GM18858 (cell line): ENCODE measurements around the gene RNF152.

Source experiments
- ATAC-seq: cut with Tn5 transposase; IDR thresholded peaks from one replicate; pipeline ENCODE4 v1.9.1; 2021; ENCODE audit not compliant: unreplicated experiment

The RNF152 gene, protein sequence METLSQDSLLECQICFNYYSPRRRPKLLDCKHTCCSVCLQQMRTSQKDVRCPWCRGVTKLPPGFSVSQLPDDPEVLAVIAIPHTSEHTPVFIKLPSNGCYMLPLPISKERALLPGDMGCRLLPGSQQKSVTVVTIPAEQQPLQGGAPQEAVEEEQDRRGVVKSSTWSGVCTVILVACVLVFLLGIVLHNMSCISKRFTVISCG

DNA sequence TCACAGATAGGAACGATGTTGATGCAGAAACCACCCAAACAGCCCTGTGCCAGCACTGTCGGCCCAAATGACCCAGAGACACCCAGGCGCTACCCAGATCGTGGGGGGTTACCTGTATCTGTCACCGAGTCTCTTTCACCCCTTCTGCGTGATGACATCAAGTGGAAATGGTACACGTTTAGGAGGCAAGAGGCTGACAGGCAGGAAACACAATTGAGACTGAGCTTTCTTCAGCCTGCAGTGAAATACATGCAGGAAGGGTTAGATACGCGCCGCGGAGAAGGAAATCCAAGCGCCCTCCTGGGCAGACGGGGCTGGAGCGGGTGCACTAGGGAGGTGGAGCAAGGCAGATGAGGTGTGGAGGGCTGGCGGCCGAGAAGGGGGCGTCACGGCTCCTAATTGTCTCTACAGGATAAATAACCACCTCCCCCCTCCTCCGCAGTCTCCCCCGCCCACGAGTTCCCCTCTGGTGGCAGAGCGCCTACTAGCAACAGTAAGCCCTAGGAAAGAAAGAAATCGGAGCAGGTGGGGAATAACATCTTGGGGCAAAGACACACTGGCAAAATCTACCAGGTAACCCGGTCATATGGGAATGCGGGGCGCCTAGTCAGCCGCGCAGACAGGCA lies at the start of gene RNF152:
Gene RNF152, minus strand, starts transcription at position 325 of the 626 bp plus-strand sequence. CDS start 76,544 bp downstream, outside the sequence.
- no peak for ATAC-seq

DNA sequence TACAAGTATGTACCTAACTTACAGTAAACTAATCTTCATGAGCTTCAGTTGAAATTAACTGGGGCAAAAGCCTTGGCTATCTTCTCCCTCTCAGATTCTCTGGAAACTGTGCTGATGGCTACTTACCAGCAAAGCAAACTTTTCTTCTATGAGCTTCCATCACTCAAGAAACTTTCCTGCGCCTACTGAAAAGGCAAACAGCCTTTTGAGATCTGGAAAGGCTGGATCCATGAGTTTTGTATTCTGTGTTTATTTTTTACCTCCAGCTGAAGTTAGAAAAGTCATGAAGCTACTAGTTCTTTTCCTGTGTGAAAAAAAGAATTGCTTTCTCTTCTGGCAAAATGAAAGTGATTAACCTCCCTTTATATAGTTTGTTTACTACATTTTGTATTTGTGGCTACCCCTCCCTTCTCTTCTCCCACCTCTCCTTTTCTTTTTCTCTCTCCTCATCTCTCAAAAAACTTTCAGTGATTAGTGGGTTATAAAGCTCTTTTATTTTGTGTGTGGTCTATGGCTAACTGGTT lies 49.2 kb upstream of the RNF152 start:
- ATAC-seq = no peak

DNA sequence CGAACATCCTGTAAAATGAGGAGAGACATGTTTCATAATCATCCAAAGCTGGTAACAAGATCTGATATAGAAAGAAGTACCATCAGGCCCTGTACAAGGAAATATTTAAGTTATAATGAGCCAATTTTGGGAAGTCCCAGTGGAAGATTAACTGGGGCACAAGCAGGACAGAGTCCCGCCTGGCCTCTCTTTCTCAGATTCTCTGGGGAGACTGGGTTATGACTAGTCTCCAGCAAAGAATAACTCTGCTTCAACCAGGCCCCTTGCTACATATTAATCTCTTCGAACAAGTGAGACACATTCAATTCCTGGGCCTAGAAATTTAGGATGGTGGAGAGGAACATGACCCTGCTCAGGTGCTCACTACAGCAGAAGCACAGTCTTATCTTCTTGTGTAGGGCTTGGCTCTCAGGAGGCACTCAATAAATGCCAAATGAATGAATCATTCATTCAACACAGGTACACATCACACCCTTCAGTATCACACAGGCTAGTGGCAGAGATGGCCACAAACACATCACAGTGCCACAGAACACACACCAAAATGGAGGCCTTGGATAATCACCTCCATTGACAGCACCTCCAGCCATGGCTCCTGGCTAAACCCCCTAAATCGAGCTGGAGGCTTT lies 46.4 kb upstream of the RNF152 start:
- no peak for ATAC-seq

DNA sequence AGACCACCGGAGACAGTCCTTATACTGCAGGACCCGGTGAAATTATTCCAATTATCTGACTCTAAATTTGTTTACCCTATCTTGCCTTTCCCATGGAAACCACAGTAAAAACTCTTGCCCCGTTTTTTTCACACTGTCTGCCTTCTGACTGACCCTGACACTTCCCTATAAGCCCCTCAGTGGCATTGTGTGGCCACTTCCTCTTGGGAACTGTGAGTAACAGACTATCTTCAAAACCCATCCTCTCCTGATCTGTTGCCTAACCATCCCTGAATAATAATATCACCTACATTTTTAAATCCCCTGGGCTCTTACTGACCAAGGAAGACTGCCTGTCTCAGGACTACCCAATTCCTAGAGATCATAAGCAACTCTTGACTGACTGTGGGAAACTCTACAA lies 42.6 kb upstream of the RNF152 start:
- ATAC-seq = no peak

DNA sequence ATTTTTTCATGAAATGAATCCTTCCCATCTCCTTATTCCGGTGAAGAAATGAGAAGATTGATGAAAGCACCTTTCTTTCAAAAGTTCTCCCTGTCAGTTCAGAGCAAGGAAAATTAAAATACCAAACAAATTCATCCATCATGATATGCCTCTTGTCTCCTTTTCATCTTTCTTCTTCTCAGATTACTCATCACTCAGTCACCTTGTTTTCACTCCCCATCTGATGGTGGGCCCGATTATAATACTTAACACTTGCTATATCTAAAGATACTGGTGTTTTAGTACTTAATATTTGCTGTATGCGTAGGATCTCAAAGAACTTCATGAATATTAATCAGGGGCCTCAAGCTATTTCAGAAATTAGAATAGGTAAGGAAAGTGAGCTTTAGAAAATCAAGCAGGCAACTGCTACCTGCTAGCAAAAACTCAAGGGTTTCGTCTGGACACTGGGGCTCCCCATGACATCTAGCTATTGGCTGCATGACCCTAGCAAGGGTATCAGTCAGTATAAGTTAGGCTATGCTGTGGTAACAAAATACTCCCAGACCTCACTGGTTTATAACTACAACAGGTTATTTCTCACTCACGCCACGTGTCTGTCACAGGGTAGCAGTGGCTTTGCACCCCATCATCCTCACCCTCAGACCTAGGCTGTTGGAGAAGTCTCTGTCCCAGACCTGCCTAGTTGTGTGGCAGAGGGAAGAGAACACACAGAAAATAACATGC lies 39.0 kb upstream of the RNF152 start:
- no peak for ATAC-seq

DNA sequence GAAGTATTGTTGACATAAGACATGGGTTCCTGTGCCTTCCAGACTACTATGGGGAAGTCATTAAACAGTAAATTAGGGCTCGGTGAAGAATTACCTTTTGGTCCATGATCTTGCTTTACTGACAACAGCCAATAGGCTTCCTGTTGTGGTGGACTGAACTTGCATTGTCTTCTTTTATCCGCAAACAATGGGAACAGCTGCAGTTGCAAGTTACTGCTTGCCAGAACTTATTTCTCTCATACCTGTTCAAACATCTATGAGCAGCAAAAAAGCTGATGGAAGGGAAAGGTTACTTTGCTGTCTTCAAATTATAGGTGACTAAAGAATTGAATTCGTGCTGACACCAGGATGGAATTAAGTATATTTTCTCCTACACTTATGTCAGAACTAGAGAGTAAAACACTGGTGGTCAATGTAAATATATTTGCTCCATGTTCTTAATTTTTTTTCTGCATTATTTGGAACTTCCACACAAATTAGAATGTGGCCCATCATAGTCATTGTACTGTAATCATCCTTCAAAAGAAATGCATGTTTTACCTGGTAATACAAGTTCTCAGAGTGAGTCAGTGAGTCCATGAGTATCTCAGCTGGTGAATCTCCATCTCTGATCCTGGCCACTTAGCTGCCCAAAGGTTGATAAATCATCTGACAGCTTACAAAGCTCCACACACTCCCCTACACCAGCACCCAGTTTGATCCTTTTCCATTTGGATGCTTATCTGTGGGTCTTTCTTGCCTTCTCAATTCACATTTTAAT lies 37.3 kb upstream of the RNF152 start:
- no peak for ATAC-seq

DNA sequence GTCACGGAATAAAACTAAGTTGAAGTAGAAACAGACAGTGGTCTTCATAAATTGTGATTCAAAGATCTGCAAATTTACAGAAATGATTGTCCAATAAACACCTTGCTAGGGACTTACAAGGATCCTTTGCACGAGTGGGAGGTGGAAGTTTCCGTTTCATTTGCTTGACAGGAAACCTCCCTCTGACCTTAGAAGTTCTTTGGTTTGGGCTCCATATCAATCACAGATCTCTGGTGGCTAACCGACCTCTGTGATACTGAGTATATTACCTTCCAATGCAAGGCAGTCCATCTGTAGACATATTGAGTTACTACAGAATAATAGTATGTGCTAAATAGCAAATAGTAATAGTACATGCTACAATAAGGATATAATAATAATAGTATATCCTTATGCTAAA lies 33.7 kb upstream of the RNF152 start:
- ATAC-seq = no peak

DNA sequence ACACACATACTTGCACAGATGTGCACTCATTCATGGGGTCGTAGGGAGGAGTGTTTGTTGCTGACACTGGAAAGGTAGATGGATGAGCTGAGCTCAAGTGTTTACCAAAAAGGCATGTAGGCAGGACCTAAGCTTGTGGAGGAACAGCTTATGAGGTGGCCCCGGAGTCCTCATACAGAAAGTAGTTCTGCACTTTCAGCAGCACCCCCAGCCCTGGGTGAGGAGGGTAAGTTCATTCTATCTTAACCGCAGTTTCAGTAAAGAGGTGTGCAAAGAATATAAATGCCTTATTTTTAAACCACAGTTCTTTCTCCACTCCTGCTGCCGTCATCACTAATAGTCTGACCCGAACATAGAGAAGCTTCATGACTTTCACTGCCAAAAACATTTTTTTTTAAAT lies 31.7 kb upstream of the RNF152 start:
- ATAC-seq = no peak

DNA sequence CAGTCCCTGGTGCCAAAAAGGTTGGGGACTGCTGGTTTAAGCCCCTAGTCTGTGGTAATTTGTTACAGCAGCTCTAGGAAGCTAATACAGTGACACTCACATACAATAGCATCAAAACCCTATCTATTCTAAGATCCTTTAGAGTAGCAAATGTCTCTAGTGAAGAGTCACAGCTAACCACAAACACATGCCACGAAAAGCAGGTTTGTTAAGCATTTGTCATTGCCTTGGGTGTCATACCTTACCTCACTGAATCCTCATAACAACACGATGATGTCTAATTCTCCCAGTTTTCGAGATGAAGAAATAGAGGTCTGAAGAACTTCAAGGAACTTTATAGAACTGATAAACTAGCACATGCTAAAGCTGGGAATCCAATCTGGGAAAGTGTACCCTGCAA lies 29.6 kb upstream of the RNF152 start:
- ATAC-seq = no peak

DNA sequence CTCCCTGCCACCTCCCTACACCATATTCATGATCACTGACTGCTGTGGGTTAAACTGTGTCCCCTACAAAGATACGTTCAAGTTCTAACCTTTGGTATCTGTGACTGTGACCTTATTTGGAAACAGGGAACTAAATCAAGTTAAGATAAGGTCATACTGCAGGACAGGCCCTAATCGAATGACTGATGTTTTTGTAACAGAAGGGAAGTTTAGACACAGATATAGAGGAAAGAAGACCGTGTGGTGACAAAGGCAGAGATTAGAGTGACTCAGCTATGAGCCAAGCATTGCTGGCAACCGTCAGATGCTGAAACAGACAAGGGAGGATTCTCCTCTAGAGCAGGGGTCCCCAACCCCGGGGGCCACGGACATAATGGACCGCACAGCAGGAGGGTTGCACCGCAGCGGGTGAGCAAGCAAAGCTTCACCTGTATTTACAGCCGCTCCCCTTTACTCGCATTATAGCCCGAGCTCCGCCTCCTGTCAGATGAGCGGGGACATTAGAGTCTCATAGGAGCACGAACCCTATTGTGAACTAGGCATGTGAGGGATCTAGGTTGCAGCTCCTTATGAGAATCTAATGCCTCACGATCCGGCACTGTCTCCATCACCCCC lies 28.9 kb upstream of the RNF152 start:
- ATAC-seq = no peak

DNA sequence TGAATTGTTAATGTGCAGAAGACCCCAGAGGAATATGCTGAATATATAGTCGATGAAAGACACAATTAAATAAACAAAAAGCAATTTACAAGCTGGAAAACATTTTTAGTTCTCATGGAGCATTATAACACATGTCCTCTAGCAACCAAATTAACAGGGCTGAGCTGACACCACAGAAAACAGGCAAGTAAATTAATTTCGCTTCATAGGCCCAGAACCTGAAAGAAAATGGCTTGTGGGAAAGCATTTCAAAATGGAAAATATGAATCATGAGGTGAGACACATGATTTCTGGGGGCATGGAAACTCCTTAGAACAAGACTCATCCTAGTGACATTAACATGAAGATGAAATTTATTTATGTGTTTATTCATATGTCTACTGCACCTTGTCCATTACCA lies 25.0 kb upstream of the RNF152 start:
- no peak for ATAC-seq

DNA sequence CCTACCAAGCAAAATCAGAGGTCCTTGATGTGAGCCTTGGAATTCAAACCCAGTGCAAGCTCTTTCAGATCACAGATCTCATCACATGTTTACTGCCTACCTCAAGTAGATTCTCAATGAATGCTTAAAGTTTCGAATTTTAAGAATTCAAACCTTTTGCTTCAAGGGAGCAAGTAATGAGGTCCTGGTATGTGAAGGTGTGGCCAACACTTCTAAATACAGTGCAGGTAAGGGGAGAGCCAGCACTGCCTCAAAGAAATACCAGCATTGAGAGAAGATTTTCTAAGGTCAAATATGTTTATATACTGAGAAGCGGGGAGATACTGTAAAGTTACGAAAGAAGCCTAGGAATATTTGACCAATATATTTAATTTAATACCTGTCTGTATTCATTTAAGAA lies 19.7 kb upstream of the RNF152 start:
- ATAC-seq = no peak

DNA sequence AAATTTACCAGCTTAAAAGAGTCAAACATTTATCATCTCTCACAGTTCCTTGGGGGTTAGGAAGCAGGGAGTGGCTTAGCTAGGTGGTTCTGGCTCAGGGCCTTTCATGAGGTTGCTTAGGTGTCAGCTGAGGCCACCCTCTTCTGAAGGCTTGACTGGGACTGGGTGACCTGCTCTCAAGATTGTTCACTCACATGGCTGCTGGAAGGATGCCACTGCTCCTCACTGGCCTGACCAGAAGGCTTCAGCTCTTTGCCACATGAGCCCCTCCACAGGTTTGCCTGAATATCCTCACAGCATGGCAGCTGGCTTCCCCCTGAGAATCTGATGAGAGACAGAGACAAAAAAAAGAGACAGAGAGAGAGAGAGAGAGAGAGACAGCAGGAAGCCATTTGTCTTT lies 17.3 kb upstream of the RNF152 start:
- no peak for ATAC-seq

DNA sequence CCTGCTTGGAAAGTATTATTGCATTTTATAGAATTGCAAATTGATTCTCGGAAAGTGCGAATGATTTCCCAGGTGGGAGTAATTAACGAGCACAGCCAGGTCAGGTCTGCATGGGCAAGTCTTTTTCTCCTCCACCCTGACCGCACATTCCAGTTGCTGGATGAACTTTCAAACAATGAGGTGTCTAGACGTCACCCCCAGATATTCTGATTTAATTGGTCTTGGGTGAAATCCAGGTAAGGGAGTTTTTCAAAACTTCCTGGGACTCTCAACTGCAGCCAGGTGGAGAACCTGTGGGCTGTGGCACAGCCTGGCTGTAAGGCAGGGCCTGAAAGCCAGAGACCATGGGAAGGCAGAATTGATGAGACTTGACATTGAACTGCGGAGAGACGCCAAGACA lies 15.9 kb upstream of the RNF152 start:
- ATAC-seq = no peak

DNA sequence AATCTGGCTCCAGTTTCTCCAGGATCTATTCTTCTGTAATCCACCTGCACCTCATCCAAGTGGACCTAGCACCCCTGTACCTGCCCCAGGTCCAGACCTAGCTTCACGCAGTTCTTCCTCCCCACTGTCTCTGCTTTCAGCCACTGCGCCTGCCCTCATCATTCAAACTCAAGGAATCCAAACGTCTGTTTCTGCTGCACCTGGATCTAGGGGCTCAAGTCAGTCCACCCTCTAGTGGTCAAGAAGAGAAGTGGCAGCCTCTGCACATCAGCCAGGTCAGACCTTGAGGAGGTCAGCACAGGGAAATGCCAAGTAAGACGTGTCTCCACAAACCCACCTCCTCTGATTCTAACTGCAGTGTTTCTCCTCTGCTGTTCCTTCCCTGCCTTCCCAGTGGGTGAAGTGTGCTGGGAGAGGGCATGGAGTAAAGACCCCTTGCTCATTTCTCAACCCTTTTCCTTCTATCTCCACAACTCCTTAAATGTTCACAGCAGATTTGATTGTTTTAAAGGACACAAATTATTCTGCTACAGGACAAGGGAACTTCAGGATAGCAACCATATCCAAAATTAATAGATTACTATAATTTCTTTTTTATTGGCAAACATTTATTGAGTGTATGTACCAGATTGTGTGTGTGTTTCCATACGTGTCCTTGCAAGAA lies 8.6 kb upstream of the RNF152 start:
- ATAC-seq = peak; percentile 90

DNA sequence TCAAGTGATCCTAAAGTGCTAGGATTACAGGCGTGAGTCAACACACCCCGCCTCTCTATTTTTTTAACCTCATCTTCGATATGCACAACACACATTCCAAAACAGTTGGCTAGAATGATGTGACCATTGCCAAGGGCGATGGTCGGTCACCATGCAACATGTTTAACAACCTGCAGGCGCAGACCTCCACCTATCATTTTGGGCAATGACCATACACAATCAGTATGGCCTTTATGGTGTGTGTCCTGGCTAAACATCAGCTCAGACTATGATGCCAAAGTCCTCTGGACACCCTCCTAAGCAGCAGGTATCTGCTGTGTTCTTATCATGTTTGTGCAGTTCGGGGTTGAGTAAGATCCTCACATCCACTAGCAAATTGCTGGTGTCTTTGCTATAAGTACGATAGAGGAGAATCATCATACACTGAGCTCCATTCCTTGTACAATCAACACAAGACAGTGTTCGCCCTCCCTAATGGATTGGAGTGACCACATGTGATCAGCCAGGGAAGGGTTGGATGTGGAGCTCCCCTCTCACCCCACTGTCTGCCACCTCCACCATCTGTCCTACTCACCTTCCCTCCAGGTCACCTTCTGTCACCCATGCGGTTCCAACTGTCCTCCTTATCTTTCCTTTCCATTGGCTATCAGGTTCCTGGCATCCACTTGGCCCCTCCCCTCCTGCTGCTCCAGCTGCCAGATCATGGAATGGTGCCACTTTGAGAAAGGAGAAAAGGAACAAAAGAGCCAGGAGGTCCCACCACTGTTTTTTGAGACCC lies 7.9 kb upstream of the RNF152 start:
- ATAC-seq = no peak

DNA sequence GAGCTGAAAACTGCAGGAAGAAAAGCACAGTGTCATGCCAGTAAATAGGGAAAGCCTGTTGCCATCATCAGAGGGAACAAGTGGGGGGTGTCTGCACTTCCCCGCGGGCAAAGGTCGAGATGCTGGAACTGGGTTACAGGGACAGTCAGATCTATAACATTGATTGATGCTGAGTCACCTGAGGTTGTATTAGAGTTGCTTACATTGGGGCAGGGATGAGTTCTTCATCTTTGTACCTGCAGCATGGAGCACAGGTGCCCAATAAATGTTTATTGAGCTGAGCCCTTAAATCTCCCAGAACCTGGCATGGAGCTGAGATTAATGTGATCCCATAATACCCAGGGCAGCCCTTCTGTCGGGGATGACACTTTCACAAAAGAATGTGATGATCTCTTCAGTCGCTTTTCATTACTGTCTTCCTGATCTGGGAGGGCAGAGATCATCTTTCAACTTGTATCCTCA lies 5.9 kb upstream of the RNF152 start:
- ATAC-seq = no peak

DNA sequence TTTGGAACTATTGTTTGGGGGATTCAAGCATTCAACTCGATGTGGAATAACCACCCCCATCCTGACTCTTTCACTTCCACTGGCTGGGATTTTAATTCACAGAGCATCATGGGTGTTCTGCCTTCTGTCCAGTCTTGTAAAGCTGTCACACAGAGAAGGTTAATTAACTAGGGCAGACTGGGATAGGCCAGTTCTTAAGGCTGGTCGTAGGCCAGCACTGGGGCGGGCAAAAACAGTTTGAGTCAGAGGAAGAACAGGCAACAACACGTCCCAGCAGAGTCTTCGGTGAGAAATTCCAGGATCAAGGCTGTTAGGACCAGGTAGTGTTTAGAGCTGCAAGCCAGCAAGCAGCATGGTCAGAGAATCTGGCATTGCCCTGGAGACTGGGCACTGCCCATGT lies 4.0 kb upstream of the RNF152 start:
- no peak for ATAC-seq

DNA sequence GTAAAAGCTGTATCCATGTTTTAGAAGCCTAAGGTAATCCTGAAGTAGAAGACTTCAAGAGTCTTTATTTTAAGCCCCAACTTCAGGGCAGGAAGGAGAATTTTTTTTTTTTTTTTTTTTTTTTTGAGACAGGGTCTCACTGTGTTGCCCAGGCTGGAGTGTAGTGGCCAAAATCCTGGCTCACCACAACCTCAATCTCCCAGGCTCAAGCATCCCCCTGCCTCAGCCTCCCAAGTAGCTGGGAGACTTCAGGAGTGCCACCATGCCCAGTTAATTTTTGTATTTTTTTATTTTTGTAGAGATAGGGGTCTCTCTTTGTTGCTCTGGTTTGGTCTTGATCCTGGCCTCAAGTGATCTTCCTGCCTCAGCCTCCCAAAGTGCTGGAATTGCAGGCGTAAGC lies 3.3 kb upstream of the RNF152 start:
- no peak for ATAC-seq
